DMS79 (cell line): Measurements from ENCODE around the gene SLC25A39.
A peak's percentile ranks its signal among the peaks of the same experiment; 100 is the strongest.
"Not testable (repeated sequence)": the region's sequence is repeated elsewhere in the genome, so short reads cannot be mapped to it uniquely, and the experiment has no call there.

Experiments used
- DNase-seq: peaks from one replicate; lab custom pipeline; 2025; lab: John Stamatoyannopoulos, UW

SLC25A39 gene

GRCh38 chr17:44334315-44334714 is 9.7 kb upstream of the SLC25A39 start:
- DNase-seq: no peak

GRCh38 chr17:44333371-44333770 is 8.7 kb upstream of the SLC25A39 start:
- no peak for DNase-seq

- DNase-seq: peak; percentile 36
Measured at GRCh38 chr17:44331249-44331760, 6.7 kb upstream of the SLC25A39 start.

GRCh38 chr17:44330263-44330662 is 5.6 kb upstream of the SLC25A39 start:
- DNase-seq: not testable (repeated sequence)

GRCh38 chr17:44329516-44329915 is 4.9 kb upstream of the SLC25A39 start:
- not testable (repeated sequence) for DNase-seq

GRCh38 chr17:44327715-44328449 is 3.3 kb upstream of the SLC25A39 start:
- no peak for DNase-seq

GRCh38 chr17:44326861-44327444 is 2.3 kb upstream of the SLC25A39 start:
- peak; percentile 89 for DNase-seq

GRCh38 chr17:44324092-44324570 is 492 bp downstream of the SLC25A39 start:
- no peak for DNase-seq

GRCh38 chr17:44323359-44324091 is 1.1 kb downstream of the SLC25A39 start:
- DNase-seq: no peak

GRCh38 chr17:44322236-44322895 is 2.3 kb downstream of the SLC25A39 start:
- no peak for DNase-seq

GRCh38 chr17:44321246-44322120 is 3.1 kb downstream of the SLC25A39 start:
- no peak for DNase-seq

- DNase-seq: no peak
Measured at GRCh38 chr17:44320066-44320465, 4.6 kb downstream of the SLC25A39 start.

GRCh38 chr17:44318077-44318892 is 6.3 kb downstream of the SLC25A39 start:
- DNase-seq: no peak

- DNase-seq: no peak
Measured at GRCh38 chr17:44317545-44317944, 7.1 kb downstream of the SLC25A39 start.

- no peak for DNase-seq
Measured at GRCh38 chr17:44315760-44316731, 8.6 kb downstream of the SLC25A39 start.

- peak; percentile 70 for DNase-seq
Measured at GRCh38 chr17:44314869-44315661, 9.6 kb downstream of the SLC25A39 start.

GRCh38 chr17:44314524-44314868 is 10.1 kb downstream of the SLC25A39 start:
- no peak for DNase-seq

- no peak for DNase-seq
Measured at GRCh38 chr17:44314031-44314430, 10.6 kb downstream of the SLC25A39 start.
